ENCODE results near the gene TIMP3.

TIMP3 gene

GRCh38 chr22:32832174-32832573 lies 30.7 kb downstream of the TIMP3 start:
- no peak for DNase-seq

GRCh38 chr22:32836280-32837123 lies 35.0 kb downstream of the TIMP3 start:
- no peak for DNase-seq

GRCh38 chr22:32837142-32837541 lies 35.6 kb downstream of the TIMP3 start:
- DNase-seq = no peak

- no peak for DNase-seq
These were observed 36.3 kb downstream of the TIMP3 start for GRCh38 chr22:32837803-32838202.

GRCh38 chr22:32839831-32840584 lies 38.5 kb downstream of the TIMP3 start:
- no peak for DNase-seq

GRCh38 chr22:32841175-32841574 lies 39.7 kb downstream of the TIMP3 start:
- no peak for DNase-seq

GRCh38 chr22:32842486-32842885 lies 41.0 kb downstream of the TIMP3 start:
- DNase-seq = no peak

GRCh38 chr22:32843300-32843699 lies 41.8 kb downstream of the TIMP3 start:
- no peak for DNase-seq

- no peak for DNase-seq
These were observed 42.7 kb downstream of the TIMP3 start for GRCh38 chr22:32844251-32844650.

- no peak for DNase-seq
These were observed 45.4 kb downstream of the TIMP3 start for GRCh38 chr22:32846780-32847491.

- no peak for DNase-seq
These were observed 46.7 kb downstream of the TIMP3 start for GRCh38 chr22:32848226-32848625.

GRCh38 chr22:32849501-32849900 lies 48.0 kb downstream of the TIMP3 start:
- no peak for DNase-seq

GRCh38 chr22:32850157-32850556 lies 48.7 kb downstream of the TIMP3 start:
- no peak for DNase-seq

- DNase-seq = no peak
These were observed 49.3 kb downstream of the TIMP3 start for GRCh38 chr22:32850591-32851517.

- DNase-seq = no peak
These were observed 51.1 kb downstream of the TIMP3 start for GRCh38 chr22:32852395-32853251.

- DNase-seq = no peak
These were observed 52.2 kb downstream of the TIMP3 start for GRCh38 chr22:32853662-32854061.

GRCh38 chr22:32854351-32854804 lies 52.9 kb downstream of the TIMP3 start:
- no peak for DNase-seq

- DNase-seq = no peak
These were observed 53.7 kb downstream of the TIMP3 start for GRCh38 chr22:32855045-32855756.

GRCh38 chr22:32858121-32858703 lies 56.7 kb downstream of the TIMP3 start:
- DNase-seq = no peak

GRCh38 chr22:32858957-32859356 lies 57.5 kb downstream of the TIMP3 start:
- no peak for DNase-seq
